Lung (tissue), 12 donors: ENCODE results near the gene C3orf52. TPM values are rescaled to one million over a fixed set of nuclear protein-coding genes. Genes with fewer than 3 reads are reported as not detected.

Experiments used
- ATAC-seq: fragments of 200-7000 bp; cut with Tn5 transposase; one replicate; pipeline ENCODE4 v1.9.1; 2020; ENCODE audit warnings: moderate number of reproducible peaks; ENCODE audit not compliant: insufficient read depth, low FRiP score
- DNase-seq, 3 donors: peaks; one replicate each; pipeline ENCODE4 v3.0.0-alpha.2; 2013 to 2017
- H3K27ac ChIP-seq, 2 donors: one replicate each; pipeline ENCODE4 v1.5.1; 2013; ENCODE audit warnings: mild to moderate bottlenecking in 2 of 2, moderate library complexity in 2 of 2, control low read depth in 1 of 2, inconsistent platforms in 1 of 2, low read depth in 1 of 2, low read length in 1 of 2
- H3K27me3 ChIP-seq, 3 donors: one replicate each; pipeline ENCODE4 v1.5.1; 2013; ENCODE audit warnings: low read length in 2 of 3; ENCODE audit not compliant: control insufficient read depth in 3 of 3, insufficient read depth in 3 of 3
- H3K36me3 ChIP-seq, 4 donors: one replicate each; pipeline ENCODE4 v1.5.1; 2013; ENCODE audit warnings: low read length in 4 of 4, mild to moderate bottlenecking in 1 of 4, moderate library complexity in 1 of 4; ENCODE audit not compliant: control insufficient read depth in 4 of 4, insufficient read depth in 4 of 4
- H3K4me1 ChIP-seq, 5 donors: one replicate each; pipeline ENCODE4 v1.5.1; 2013; ENCODE audit warnings: low read length in 5 of 5, mild to moderate bottlenecking in 2 of 5, moderate library complexity in 1 of 5; ENCODE audit not compliant: control insufficient read depth in 5 of 5, insufficient read depth in 5 of 5
- H3K4me3 ChIP-seq: one replicate; pipeline ENCODE4 v1.5.1; 2013; ENCODE audit warnings: mild to moderate bottlenecking, control low read depth, moderate library complexity
- H3K9ac ChIP-seq, 2 donors: one replicate each; pipeline ENCODE4 v1.5.1; 2013; ENCODE audit warnings: low read length in 2 of 2, control low read depth in 1 of 2; ENCODE audit not compliant: insufficient read depth in 1 of 2
- H3K9me3 ChIP-seq, 4 donors: one replicate each; pipeline ENCODE4 v1.5.1; 2013; ENCODE audit warnings: low read length in 3 of 4, mild to moderate bottlenecking in 1 of 4, moderate library complexity in 1 of 4; ENCODE audit not compliant: control insufficient read depth in 4 of 4, insufficient read depth in 3 of 4
- CTCF ChIP-seq: IDR thresholded peaks from 2 replicates; pipeline ENCODE4 v1.5.1; 2012; ENCODE audit warnings: mild to moderate bottlenecking; ENCODE audit errors: control extremely low read depth, extremely low read depth
- WGBS, 2 donors: extraction: QIAGEN DNeasy Blood & Tissue Kit; methylation state at CpG; one replicate each; pipeline ENCODE4 v1.1.7; 2013; 5-methylcytosine and 5-hydroxymethylcytosine counted together
- polyA plus RNA-seq, 2 donors: library from polyadenylated mRNA; stranded (reverse); fragments of 200-250 nt; gene quantifications; one replicate each; pipeline ENCODE4 v1.2.1, GENCODE V29; 2013
- total RNA-seq, 2 donors: library from RNA; depleted of rRNA in 1 of 2; stranded (reverse); fragments of >200 nt in 1 of 2; gene quantifications; one replicate each; pipeline ENCODE4 v1.2.1, GENCODE V29; 2014 to 2021
- donor health status: control.
- donor health status: control.
- donor health status: Bipolar disorder and iron deficiency.
- donor health status: healthy.
- donor health status: DM: yes; HTN: yes; CAD: no.

The C3orf52 gene
- total and polyA plus RNA-seq, 4 donors: 6.5 to 22.4 (median 14.5) TPM

GRCh38 chr3:112126511-112126911 is 40.3 kb downstream of the C3orf52 start:
- DNase-seq (no peak), ATAC-seq (peak; percentile 34)
- no peak overlapping the region for H3K27ac ChIP-seq
- H3K9me3 ChIP-seq: no peaks in the 10 kb centered on the region
- no peak for TF ChIP-seq CTCF
- H3K36me3 ChIP-seq: peaks cover 0 to 1% (median 0%) of the 10 kb centered on the region in 4 donors
- H3K4me1 ChIP-seq: peaks cover 0 to 5% (median 0%) of the 10 kb centered on the region in 5 donors
- no peak overlapping the region for H3K9ac ChIP-seq
- H3K27me3 ChIP-seq: no peaks in the 10 kb centered on the region
- no peak overlapping the region for H3K4me3 ChIP-seq
- 46 to 69% methylated on average over 1 of the region's 1 CpG for WGBS, 2 donors

DNA sequence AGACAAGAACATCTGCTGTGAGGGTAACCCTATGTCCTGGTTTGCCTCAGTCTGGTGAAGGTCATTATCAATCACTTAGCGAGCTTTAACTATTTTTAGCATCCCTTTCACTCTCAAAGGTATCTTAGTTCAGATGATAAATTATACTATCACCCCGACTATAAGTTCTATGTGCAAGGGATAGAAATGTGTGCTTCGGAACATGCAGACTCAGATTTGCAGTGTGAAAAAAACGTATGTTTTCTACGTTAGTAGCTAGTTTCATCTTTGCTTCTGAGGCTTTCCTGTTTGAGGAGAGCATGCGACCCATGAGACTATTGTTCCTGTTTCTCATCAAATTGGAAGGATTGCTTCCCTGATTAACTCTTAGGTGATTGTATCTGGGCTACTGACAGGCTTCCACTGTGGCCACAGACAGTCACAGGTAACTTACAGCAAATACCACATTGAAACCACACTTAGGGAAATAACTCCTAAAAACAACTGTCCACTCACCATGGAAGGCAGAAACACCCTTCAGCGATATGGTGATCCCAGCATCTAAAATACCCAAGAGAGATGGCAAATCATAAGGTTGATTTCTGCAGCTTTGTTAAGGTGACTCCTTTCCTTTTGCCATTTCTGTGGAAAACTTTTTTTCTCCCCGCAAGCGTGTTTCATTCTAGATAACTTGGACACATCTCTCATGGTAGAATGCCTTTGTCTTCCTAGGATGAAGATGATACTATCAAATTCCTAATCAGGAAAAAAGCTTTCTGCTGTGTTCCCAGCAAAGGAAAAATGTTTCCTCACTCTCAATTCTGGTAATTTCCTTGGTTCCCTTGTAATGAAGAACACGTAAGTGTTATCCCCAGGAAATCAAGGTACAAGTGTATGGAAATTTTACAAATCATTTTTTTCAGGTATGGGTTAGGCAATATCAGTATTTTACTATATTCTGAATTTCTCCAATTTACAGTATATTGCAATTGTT is 41.6 kb downstream of the C3orf52 start:
- WGBS, 2 donors: 53 to 66% methylated on average over 10 of the region's 10 CpGs
- no peak for DNase-seq
- H3K27me3 ChIP-seq: no peaks in the 10 kb centered on the region
- no peak overlapping the region for H3K9ac ChIP-seq
- no peak overlapping the region for H3K4me3 ChIP-seq
- TF ChIP-seq CTCF: no peak
- H3K36me3 ChIP-seq: peaks cover 0 to 1% (median 0%) of the 10 kb centered on the region in 4 donors
- H3K4me1 ChIP-seq: peaks cover 0 to 5% (median 0%) of the 10 kb centered on the region in 5 donors
- no peaks in the 10 kb centered on the region for H3K9me3 ChIP-seq
- no peak for ATAC-seq
- no peak overlapping the region for H3K27ac ChIP-seq

GRCh38 chr3:112128843-112129727 is 42.9 kb downstream of the C3orf52 start:
- DNase-seq (no peak), ATAC-seq (no peak)
- Histone ChIP-seq H3K27ac (no peak overlapping the region), H3K27me3 (no peaks in the 10 kb centered on the region), H3K4me3 (no peak overlapping the region), H3K36me3 (peaks cover 0 to 1% (median 0%) of the 10 kb centered on the region in 4 donors), H3K9me3 (no peaks in the 10 kb centered on the region), H3K4me1 (peaks cover 0 to 5% (median 0%) of the 10 kb centered on the region in 5 donors), H3K9ac (no peak overlapping the region)
- WGBS, 2 donors: 53 to 62% methylated on average over 7 of the region's 7 CpGs
- TF ChIP-seq CTCF: no peak
